Measurements from ENCODE around the gene ZDHHC4.
A peak's percentile ranks its signal among the peaks of the same experiment; 100 is the strongest.
"Not testable (repeated sequence)": the region's sequence is repeated elsewhere in the genome, so short reads cannot be mapped to it uniquely, and the experiment has no call there.

The ZDHHC4 gene

DNA sequence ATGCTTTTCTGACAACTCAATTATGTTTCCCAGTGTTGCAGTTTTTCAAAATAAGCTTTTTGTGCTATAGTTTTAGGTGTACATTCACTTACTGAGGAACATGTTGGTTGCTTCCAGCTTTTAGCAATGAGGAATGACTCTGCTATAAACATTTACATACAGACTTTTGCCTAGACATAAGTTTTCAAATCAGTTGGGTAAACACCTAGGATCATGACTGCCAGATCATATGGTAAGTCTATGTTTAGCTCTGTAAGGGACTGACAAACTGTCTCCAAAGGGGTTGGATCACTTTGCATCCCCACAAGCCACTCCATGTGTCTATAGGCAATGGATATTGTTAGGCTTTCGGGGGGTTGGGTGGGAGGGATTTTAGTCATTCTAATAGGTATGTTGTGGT lies 15.1 kb upstream of the ZDHHC4 start:
- DNase-seq, result no peak

DNA sequence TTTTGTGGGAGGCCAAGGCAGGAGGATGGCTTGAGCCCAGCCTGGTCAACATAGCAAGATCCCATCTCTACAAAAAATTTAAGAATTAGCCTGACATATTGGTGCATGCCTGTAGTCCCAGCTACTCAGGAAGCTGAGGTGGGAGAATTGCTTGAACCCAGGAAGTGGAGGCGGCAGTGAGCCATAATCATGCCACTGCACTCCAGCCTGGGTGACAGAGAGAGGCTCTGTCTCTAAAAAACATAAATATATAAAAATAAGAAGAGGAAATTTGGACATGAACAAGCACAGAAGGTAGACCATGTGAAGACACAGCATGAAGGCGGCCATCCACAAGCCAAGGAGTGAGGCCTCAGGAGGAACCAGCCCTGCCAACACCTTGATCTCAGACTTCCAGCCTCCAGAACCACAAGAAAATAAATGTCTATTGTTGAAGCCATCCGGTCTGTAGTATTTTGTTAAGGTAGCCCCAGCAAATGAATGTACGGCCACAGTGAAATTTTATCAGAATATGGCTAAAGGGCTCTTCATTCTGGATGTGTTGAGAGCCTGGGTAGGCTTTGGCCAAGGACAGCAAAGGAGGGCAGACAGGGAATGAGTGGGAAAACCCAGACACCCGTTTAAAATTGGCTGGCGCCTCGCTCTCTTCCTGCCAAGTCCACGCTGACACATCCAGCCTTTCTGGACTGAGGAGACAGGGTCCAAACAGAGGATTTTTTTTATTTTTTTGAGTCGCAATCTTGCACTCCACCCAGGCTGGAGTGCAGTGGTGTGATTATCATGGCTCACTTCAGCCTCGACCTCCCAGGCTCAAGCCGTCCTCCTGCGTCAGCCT lies 13.1 kb upstream of the ZDHHC4 start:
- DNase-seq, result no peak

- no peak for DNase-seq
These were observed 11.6 kb upstream of the ZDHHC4 start for GRCh38 chr7:6565655-6566054.

- DNase-seq, result no peak
These were observed 9.4 kb upstream of the ZDHHC4 start for GRCh38 chr7:6567886-6568285.

- DNase-seq, result no peak
These were observed 6.0 kb upstream of the ZDHHC4 start for GRCh38 chr7:6571160-6571779.

DNA sequence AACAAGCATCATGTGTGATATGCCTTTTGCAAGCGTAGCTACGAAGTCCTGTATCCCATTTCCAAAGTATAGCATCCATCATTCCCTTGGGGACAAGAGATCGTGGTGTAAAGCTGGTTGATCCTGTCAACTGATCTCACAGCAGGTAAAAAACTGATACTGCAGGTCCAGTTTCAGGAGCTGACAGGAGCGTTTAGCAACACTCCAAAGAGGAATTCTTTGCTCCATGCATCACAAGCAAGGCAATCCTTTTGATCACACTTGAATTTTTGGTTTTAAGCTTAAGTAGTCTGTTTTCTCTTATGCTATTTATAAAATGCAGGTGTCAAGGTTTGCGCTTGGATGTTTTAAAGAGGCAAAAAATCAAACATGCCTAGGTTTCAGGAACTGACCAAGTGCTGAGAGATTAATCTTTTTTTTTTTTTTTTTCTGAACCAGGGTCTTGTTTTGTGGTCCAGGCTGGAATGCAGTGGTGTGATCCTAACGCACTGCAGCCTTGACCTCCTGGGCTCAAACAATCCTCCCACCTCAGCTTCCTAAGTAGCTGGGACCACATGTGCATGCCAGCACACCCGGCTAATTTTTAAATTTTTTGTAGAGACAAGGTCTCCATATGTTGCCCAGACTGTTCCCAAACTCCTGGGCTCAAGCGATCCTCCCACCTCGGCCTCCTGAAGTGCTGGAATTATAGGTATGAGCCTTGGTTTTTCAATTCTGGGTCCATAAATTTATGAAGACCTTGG lies 1.8 kb upstream of the ZDHHC4 start:
- no peak for DNase-seq

- DNase-seq, result no peak
These were observed 1.0 kb upstream of the ZDHHC4 start for GRCh38 chr7:6576024-6576866.

DNA sequence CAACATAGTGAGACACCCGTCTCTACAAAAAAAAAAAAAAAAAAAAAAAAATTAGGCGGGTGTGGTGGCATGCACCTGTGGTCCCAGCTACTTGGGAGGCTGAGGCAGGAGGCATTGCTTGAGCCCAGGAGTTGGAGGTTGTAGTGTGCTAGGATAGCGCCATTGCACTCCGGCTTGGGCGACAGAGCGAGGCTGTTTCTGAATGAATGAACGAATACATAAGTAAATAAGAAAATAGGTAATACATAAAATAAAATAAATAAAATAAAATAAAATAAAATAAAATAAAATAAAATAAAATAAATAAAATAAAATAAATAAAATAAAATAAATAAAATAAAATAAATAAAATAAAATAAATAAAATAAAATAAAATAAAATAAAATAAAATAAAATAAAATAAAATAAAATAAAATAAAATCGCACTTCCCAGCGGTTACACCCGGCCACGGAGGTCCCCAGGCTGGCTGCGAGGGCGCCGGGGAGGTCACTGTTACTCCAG lies 336 bp upstream of the ZDHHC4 start:
- DNase-seq, result peak in 1 of 2 experiments; percentile 19

DNA sequence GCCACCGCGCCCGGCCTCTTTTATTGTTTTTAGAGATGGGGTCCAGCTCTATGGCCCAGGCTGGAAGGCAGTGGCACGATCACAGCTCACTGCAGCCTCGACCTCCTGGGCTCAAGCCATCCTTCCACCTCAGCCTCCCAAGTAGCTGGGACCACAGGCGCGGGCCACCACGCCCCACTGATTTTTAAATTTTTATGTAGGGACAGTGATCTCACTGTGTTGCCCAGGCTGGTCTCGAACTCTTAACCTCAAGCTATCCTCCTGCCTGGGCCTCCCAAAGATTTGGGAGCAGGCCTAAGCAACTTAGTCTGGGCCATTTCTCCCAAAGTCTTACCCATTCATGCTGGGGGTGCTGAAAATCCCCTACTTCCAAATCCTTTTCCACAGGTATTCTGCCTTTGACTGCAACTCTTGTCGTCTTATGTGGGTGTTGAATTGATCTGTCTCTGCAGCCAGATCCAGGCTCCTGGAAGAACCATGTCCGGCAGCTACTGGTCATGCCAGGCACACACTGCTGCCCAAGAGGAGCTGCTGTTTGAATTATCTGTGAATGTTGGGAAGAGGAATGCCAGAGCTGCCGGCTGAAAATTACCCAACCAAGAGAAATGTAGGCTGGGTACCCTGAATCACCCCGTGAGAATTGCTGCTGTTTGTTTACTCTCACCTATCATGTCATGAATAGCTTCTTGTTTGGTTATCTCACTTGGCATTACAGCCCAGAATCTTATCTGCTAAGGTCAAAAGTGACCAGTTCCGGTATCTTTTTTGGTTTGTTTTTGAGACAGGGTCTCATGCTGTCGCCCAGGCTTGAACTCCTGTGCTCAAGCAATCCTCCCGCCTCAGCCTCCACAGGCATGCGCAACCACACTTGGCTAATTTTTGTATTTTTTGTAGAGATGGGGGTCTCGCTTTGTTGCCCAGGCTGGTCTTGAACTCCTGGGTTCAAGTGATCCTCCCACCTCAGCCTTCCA lies 1.1 kb downstream of the ZDHHC4 start:
- no peak for DNase-seq

- no peak for DNase-seq
These were observed 2.2 kb downstream of the ZDHHC4 start for GRCh38 chr7:6579446-6579845.

DNA sequence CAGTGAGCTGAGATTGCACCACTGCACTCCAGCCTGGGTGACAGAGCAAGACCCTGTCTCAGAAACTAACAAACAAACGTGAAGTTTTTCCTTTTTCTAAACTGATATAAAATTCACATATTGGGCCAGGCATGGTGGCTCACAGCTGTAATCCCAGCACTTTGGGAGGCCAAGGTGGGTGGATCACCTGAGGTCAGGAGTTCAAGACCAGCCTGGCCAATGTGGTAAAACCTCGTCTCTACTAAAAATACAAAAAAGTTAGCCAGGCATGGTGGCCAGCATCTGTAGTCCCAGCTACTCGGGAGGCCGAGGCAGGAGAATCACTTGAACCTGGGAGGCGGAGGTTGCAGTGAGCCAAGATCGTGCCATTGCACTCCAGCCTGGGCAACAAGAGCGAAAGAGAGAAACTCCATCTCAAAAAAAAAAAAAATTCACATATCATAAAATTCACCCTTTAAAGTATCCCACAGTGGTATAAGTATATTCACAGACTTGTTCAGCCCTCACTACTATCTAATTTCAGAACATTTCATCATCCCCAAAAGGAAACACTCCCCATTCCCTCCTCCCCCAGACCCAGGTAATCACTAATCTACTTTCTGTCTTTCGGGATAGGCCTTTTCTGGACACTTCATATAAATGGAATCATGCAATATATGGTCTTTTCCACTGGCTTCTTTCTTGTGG lies 8.6 kb downstream of the ZDHHC4 start:
- DNase-seq, result not testable (repeated sequence)

DNA sequence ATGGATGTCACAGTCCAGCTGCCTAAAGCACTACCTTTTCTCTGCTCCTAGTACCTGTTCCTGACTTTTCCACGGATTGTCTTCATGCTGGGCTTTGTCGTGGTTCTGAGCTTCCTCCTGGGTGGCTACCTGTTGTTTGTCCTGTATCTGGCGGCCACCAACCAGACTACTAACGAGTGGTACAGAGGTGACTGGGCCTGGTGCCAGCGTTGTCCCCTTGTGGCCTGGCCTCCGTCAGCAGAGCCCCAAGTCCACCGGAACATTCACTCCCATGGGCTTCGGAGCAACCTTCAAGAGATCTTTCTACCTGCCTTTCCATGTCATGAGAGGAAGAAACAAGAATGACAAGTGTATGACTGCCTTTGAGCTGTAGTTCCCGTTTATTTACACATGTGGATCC lies 11.3 kb downstream of the ZDHHC4 start:
- no peak for DNase-seq

- DNase-seq, result no peak
These were observed 12.0 kb downstream of the ZDHHC4 start for GRCh38 chr7:6589151-6589828.

DNA sequence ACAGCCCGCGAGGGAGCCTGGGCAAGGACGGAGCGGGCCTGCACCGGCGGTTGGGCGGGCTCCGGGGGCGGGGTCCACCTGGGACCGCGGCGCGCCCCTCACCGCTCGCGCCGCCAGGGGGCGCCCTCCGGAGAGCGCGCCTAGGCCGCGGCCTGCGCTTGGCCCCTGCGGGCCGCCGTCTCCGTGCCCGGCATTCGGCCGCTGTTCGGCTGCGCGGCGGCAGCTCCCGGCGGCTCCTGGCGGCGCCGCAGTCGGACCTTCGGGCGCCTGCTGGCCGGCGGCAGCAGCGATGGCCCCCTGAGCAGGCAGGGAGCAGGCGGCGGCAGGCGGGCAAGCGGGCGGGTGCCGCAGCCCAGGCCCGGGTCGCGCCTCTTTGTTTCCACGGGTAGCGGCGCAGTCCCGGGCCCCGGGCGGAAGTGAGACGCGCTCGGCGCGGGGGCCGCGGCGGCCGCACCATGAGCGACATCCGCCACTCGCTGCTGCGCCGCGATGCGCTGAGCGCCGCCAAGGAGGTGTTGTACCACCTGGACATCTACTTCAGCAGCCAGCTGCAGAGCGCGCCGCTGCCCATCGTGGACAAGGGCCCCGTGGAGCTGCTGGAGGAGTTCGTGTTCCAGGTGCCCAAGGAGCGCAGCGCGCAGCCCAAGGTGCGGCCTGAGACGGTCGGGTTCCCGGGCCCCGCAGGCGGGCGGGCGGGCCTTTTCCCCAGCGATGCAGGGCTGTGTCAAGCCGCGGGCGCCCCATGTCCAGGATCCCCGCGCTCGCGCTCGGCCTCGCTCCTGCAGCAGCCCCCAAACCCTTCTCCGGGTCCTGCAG lies 12.8 kb downstream of the ZDHHC4 start, which contains the start of gene INTS15:
Gene INTS15 (plus strand): TSS at position 193 of the 816 bp plus-strand sequence. CDS start 263 bp downstream, at position 456.
- DNase-seq, result peak; percentile 76 to 78

- DNase-seq, result no peak
These were observed 13.4 kb downstream of the ZDHHC4 start for GRCh38 chr7:6590645-6591110.

DNA sequence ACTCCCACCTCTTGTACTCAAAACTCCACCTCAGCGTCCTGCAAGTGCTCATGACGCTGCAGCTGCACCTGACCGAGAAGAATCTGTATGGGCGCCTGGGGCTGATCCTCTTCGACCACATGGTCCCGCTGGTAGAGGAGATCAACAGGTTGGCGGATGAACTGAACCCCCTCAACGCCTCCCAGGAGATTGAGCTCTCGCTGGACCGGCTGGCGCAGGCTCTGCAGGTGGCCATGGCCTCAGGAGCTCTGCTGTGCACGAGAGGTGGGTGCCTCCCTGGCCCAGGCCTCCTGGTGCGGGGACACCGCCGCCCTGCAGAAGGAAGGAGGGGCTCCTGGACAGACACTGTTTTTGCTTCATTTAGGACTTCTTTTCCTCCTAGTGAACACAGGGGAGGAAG lies 22.8 kb downstream of the ZDHHC4 start:
- DNase-seq, result no peak

DNA sequence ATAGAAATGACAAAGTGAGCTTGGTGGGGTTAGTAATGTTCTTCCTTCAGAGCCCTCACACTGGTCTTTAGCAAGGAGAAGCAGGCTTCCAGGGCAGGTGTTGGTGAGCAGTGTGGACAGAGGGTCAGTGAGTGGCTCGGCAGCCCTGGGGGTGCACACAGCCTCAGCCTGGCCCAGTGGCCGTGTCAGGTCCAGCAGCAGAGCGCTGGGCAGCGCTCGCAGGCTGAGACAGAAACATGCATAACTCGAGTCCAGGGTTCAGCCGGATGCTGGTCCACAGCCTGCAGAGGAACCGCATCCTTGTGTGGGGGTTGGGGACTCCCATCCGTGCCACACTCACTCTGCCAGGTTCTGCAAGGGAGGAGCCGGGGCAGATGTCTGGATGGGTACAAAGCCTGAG lies 27.2 kb downstream of the ZDHHC4 start:
- no peak for DNase-seq

DNA sequence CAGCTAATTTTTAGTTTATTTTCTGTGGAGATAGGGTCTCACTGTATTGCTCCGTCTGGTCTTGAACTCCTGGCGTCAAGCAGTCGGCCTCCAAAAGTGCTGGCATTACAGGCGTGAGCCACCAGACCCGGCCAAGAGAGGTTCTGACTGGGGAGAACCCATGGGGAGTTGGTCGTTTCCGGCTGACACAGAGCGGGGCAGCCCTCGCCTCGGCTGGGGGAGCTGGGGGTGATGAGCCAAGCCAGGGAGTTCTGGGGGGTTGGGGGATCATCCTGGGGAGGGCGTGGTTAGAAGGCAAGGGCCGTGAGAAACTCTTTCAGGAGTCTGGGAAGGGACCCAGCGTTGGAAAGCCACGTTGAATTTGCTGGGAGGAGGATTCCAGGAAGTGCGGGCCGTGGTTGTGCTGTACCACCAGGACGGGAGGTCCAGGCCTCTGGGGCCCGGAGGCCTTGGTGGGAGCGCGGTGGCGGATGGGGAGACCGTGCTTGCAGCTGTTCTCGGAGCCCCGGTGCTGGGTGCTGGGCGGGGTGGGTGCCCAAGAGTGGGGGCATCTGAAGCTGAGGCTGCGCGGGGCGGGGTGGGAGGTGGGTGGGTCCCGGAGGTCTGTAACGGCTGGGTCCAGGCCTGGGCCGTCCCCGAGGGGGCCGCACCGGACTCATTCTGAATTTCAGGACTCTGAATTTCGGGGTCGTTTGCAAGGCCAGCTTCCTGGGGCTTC lies 29.8 kb downstream of the ZDHHC4 start:
- no peak for DNase-seq

All from activated CD4-positive, alpha-beta T cell treated with anti-CD3 and anti-CD28 coated beads, Interleukin-2, amount 50 U/mL, for 48 hours (primary cell).